GM21526 (cell line): ENCODE data around the gene COMMD10.
A peak's percentile ranks its signal among the peaks of the same experiment; 100 is the strongest.
"Not testable (repeated sequence)": the region's sequence is repeated elsewhere in the genome, so short reads cannot be mapped to it uniquely, and the experiment has no call there.

ENCODE experiments used
- ATAC-seq: cut with Tn5 transposase; IDR thresholded peaks from one replicate; pipeline ENCODE4 v1.9.1; 2021; ENCODE audit warnings: moderate library complexity; ENCODE audit not compliant: unreplicated experiment, low FRiP score

Gene COMMD10

GRCh38 chr5:116091416-116091815, 6.6 kb downstream of the COMMD10 start:
- ATAC-seq: no peak

- ATAC-seq: no peak
Observed at GRCh38 chr5:116097301-116097700, 12.5 kb downstream of the COMMD10 start.

- no peak for ATAC-seq
Observed at GRCh38 chr5:116098998-116099397, 14.2 kb downstream of the COMMD10 start.

- not testable (repeated sequence) for ATAC-seq
Observed at GRCh38 chr5:116104941-116105340, 20.1 kb downstream of the COMMD10 start.

- no peak for ATAC-seq
Observed at GRCh38 chr5:116115163-116115562, 30.3 kb downstream of the COMMD10 start.

GRCh38 chr5:116130471-116130870, 45.6 kb downstream of the COMMD10 start:
- no peak for ATAC-seq

- ATAC-seq: no peak
Observed at GRCh38 chr5:116130976-116131375, 46.2 kb downstream of the COMMD10 start.

GRCh38 chr5:116133281-116133680, 48.5 kb downstream of the COMMD10 start:
- no peak for ATAC-seq

- peak; percentile 98 for ATAC-seq
Observed at GRCh38 chr5:116135344-116135743, 50.5 kb downstream of the COMMD10 start.

- ATAC-seq: peak; percentile 50
Observed at GRCh38 chr5:116137544-116138378, 52.9 kb downstream of the COMMD10 start.

- no peak for ATAC-seq
Observed at GRCh38 chr5:116142495-116142894, 57.7 kb downstream of the COMMD10 start.

GRCh38 chr5:116144103-116144502, 59.3 kb downstream of the COMMD10 start:
- no peak for ATAC-seq

GRCh38 chr5:116144991-116145390, 60.2 kb downstream of the COMMD10 start:
- no peak for ATAC-seq

- no peak for ATAC-seq
Observed at GRCh38 chr5:116145416-116145815, 60.6 kb downstream of the COMMD10 start.

- ATAC-seq: no peak
Observed at GRCh38 chr5:116152169-116152568, 67.3 kb downstream of the COMMD10 start.

GRCh38 chr5:116153687-116154174, 68.9 kb downstream of the COMMD10 start:
- no peak for ATAC-seq

GRCh38 chr5:116154252-116154651, 69.4 kb downstream of the COMMD10 start:
- ATAC-seq: no peak

GRCh38 chr5:116154931-116155330, 70.1 kb downstream of the COMMD10 start:
- no peak for ATAC-seq

GRCh38 chr5:116157902-116158301, 73.1 kb downstream of the COMMD10 start:
- ATAC-seq: no peak

- no peak for ATAC-seq
Observed at GRCh38 chr5:116159006-116159405, 74.2 kb downstream of the COMMD10 start.

- ATAC-seq: no peak
Observed at GRCh38 chr5:116174111-116174510, 89.3 kb downstream of the COMMD10 start.

- no peak for ATAC-seq
Observed at GRCh38 chr5:116176121-116176520, 91.3 kb downstream of the COMMD10 start.
